ENCODE results near the gene ACOT2. TPM values are rescaled to one million over a fixed set of nuclear protein-coding genes. Genes with fewer than 3 reads are reported as not detected.

Gene ACOT2
- total RNA-seq, 3 donors from 2014 or later (not counting 1 experiment from before 2014, with no cell fraction given), result 16.3 to 19.2 (median 17.4) TPM

DNA sequence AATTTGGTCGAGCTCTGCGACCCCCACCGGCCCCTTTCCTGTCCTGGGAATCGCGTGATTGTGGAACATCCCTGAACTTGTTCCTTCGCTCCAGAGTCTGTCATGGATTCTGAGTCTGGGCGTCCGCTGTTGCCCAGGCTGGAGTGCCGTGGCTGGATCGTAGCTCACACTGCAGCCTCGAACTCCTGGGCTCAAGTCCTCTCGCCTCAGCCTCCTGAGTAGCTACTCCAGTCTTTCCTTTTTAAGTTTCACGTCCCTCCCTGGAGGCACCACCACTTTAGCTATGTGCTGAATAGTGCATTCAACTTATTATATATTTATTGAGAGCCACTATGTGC, 44.0 kb downstream of the ACOT2 start:
- Histone ChIP-seq H3K36me3 (ENCODE audit: control insufficient read depth, insufficient read depth, low read length) (no peaks in the 10 kb centered on the region), H3K4me1 (ENCODE audit: control insufficient read depth, insufficient read depth, low read length) (peaks cover 10% of the 10 kb centered on the region), H3K9me3 (ENCODE audit: control insufficient read depth, insufficient read depth, low read length) (no peaks in the 10 kb centered on the region), H3K4me3 (ENCODE audit: low read length) (peak overlapping the region; percentile 53), H3K27me3 (ENCODE audit: control insufficient read depth, insufficient read depth, low read length) (no peaks in the 10 kb centered on the region), H3K27ac (ENCODE audit: low read length) (peak overlapping the region; percentile 67)
- intact Hi-C loops (cut with micrococcal nuclease), result no loop called here
- TF ChIP-seq, protein P1, sequence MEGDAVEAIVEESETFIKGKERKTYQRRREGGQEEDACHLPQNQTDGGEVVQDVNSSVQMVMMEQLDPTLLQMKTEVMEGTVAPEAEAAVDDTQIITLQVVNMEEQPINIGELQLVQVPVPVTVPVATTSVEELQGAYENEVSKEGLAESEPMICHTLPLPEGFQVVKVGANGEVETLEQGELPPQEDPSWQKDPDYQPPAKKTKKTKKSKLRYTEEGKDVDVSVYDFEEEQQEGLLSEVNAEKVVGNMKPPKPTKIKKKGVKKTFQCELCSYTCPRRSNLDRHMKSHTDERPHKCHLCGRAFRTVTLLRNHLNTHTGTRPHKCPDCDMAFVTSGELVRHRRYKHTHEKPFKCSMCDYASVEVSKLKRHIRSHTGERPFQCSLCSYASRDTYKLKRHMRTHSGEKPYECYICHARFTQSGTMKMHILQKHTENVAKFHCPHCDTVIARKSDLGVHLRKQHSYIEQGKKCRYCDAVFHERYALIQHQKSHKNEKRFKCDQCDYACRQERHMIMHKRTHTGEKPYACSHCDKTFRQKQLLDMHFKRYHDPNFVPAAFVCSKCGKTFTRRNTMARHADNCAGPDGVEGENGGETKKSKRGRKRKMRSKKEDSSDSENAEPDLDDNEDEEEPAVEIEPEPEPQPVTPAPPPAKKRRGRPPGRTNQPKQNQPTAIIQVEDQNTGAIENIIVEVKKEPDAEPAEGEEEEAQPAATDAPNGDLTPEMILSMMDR (IDR thresholded peaks at IDR 0.05), result no peak
- H3K4me3 Mint-ChIP-seq, result peak overlapping the region; percentile 91
- no peaks in the 10 kb centered on the region for H3K9me3 Mint-ChIP-seq
- peak overlapping the region; percentile 80 to 83 for H3K27ac Mint-ChIP-seq
- DNase-seq (no peak), ATAC-seq (peak in 2 of 3 donors; percentile 2 to 16)
- peaks cover 6 to 7% of the 10 kb centered on the region in 2 donors for H3K4me1 Mint-ChIP-seq
- 6% methylated on average over 12 of the region's 13 CpGs for WGBS (ENCODE audit: insufficient coverage)
- H3K36me3 Mint-ChIP-seq, result no peaks in the 10 kb centered on the region
- H3K27me3 Mint-ChIP-seq (ENCODE audit: low read depth in 2 of 2), result no peaks in the 10 kb centered on the region

DNA sequence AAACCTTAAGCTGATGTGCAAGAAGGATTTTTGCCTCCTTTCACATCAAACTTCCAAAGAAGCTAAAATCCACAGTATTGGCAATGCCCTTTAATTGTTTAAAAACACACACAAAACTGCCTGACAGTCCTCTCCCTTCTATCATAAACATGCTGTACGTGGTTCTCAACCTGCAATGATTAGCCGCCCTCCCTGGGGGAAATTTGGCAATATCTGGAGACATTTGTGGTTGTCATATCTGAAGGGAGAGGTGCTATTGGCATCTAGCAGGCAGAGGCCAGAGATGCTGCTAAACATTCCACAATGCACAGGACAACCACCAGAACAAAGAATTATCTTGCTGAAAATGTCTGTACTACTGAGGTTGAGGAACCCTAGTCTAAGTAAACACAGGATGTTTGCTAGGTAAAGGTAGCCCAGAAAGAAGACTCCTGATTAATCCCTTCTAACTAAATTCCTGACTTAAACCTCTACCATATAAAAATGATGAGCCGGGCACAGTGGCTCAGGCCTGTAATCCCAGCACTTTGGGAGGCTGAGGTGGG, 44.5 kb downstream of the ACOT2 start:
- peak overlapping the region; percentile 91 for H3K4me3 Mint-ChIP-seq
- no peaks in the 10 kb centered on the region for H3K27me3 ChIP-seq (ENCODE audit: control insufficient read depth, insufficient read depth, low read length)
- peaks cover 6 to 7% of the 10 kb centered on the region in 2 donors for H3K4me1 Mint-ChIP-seq
- H3K4me3 ChIP-seq (ENCODE audit: low read length), result peak overlapping the region; percentile 53
- peak overlapping the region; percentile 80 to 83 for H3K27ac Mint-ChIP-seq
- H3K27me3 Mint-ChIP-seq (ENCODE audit: low read depth in 2 of 2), result no peaks in the 10 kb centered on the region
- H3K36me3 ChIP-seq (ENCODE audit: control insufficient read depth, insufficient read depth, low read length), result no peaks in the 10 kb centered on the region
- ATAC-seq (no peak), DNase-seq (no peak)
- peaks cover 10% of the 10 kb centered on the region for H3K4me1 ChIP-seq (ENCODE audit: control insufficient read depth, insufficient read depth, low read length)
- no peaks in the 10 kb centered on the region for H3K9me3 Mint-ChIP-seq
- H3K27ac ChIP-seq (ENCODE audit: low read length), result peak overlapping the region; percentile 67
- TF ChIP-seq, protein P1 (IDR thresholded peaks at IDR 0.05), result no peak
- intact Hi-C loops (cut with micrococcal nuclease), result no loop called here
- H3K9me3 ChIP-seq (ENCODE audit: control insufficient read depth, insufficient read depth, low read length), result no peaks in the 10 kb centered on the region
- WGBS (ENCODE audit: insufficient coverage), result 60% methylated on average over 1 of the region's 3 CpGs
- no peaks in the 10 kb centered on the region for H3K36me3 Mint-ChIP-seq

DNA sequence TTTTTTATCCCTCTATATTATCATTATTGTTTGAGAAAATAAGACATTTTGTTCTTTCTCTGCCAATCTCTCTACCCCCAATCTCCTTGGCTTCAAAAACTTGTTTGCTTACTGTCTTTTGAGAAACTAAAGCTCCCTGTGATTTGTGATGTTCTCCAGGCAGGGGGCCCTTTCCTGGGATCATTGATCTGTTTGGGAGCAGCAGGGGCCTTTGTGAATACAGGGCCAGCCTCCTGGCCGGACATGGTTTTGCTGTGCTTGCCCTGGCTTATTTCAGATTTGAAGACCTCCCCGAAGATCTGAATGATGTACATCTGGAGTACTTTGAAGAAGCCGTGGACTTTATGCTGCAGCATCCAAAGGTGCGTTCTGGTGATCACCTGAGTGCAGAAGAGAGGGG, 47.8 kb downstream of the ACOT2 start:
- 93% methylated on average over 4 of the region's 4 CpGs for WGBS (ENCODE audit: insufficient coverage)
- DNase-seq (no peak), ATAC-seq (no peak)
- H3K4me1 Mint-ChIP-seq, result peaks cover 6 to 7% of the 10 kb centered on the region in 2 donors
- Histone ChIP-seq H3K27me3 (ENCODE audit: control insufficient read depth, insufficient read depth, low read length) (no peaks in the 10 kb centered on the region), H3K36me3 (ENCODE audit: control insufficient read depth, insufficient read depth, low read length) (no peaks in the 10 kb centered on the region), H3K4me3 (ENCODE audit: low read length) (no peak overlapping the region), H3K27ac (ENCODE audit: low read length) (no peak overlapping the region), H3K4me1 (ENCODE audit: control insufficient read depth, insufficient read depth, low read length) (peaks cover 9% of the 10 kb centered on the region), H3K9me3 (ENCODE audit: control insufficient read depth, insufficient read depth, low read length) (no peaks in the 10 kb centered on the region)
- H3K36me3 Mint-ChIP-seq, result no peaks in the 10 kb centered on the region
- no peaks in the 10 kb centered on the region for H3K27me3 Mint-ChIP-seq (ENCODE audit: low read depth in 2 of 2)
- intact Hi-C loops (cut with micrococcal nuclease), result no loop called here
- no peaks in the 10 kb centered on the region for H3K9me3 Mint-ChIP-seq
- no peak overlapping the region for H3K4me3 Mint-ChIP-seq
- no peak overlapping the region for H3K27ac Mint-ChIP-seq
- TF ChIP-seq, protein P1 (IDR thresholded peaks at IDR 0.05), result no peak

DNA sequence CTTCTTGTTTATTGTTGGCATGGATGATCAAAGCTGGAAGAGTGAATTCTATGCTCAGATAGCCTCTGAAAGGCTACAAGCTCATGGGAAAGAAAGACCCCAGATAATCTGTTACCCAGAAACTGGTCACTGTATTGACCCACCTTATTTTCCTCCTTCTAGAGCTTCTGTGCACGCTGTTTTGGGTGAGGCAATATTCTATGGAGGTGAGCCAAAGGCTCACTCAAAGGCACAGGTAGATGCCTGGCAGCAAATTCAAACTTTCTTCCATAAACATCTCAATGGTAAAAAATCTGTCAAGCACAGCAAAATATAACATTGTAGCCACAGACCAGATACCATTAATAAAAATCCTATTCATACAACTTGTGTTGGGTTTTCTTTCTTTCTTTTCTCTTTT, 50.5 kb downstream of the ACOT2 start:
- WGBS (ENCODE audit: insufficient coverage), result no CpG with 5 or more reads among the region's 1 CpG
- no peaks in the 10 kb centered on the region for H3K4me1 Mint-ChIP-seq
- no peak overlapping the region for H3K27ac ChIP-seq (ENCODE audit: low read length)
- H3K9me3 Mint-ChIP-seq, result no peaks in the 10 kb centered on the region
- no peak overlapping the region for H3K4me3 ChIP-seq (ENCODE audit: low read length)
- no peaks in the 10 kb centered on the region for H3K36me3 ChIP-seq (ENCODE audit: control insufficient read depth, insufficient read depth, low read length)
- no peak for ATAC-seq
- no peak overlapping the region for H3K27ac Mint-ChIP-seq
- no peaks in the 10 kb centered on the region for H3K36me3 Mint-ChIP-seq
- TF ChIP-seq, protein P1 (IDR thresholded peaks at IDR 0.05), result no peak
- no peaks in the 10 kb centered on the region for H3K27me3 ChIP-seq (ENCODE audit: control insufficient read depth, insufficient read depth, low read length)
- H3K4me3 Mint-ChIP-seq, result no peak overlapping the region
- H3K27me3 Mint-ChIP-seq (ENCODE audit: low read depth in 2 of 2), result no peaks in the 10 kb centered on the region
- H3K4me1 ChIP-seq (ENCODE audit: control insufficient read depth, insufficient read depth, low read length), result no peaks in the 10 kb centered on the region
- no peaks in the 10 kb centered on the region for H3K9me3 ChIP-seq (ENCODE audit: control insufficient read depth, insufficient read depth, low read length)
- intact Hi-C loops (cut with micrococcal nuclease), result no loop called here
- no peak for DNase-seq
